Common myeloid progenitor, CD34-positive (primary cell): ENCODE data around the gene IFNAR1.

Source experiments
- CTCF ChIA-PET: fragments of 350-600 bp; sonication (Branson Sonifier 250); formaldehyde crosslinking; loops from one replicate; lab custom pipeline; 2021; ENCODE audit warnings: antibody characterized with exemption; lab: Charles Lee
- POLR2A ChIA-PET: fragments of 350-600 bp; sonication (Branson Sonifier 250); formaldehyde crosslinking; loops from one replicate; lab custom pipeline; 2021; ENCODE audit warnings: antibody characterized with exemption; lab: Charles Lee
- DNase-seq, 3 donors: peaks; one replicate each; pipeline versions ENCODE4 v3.0.0 to v3.0.0-alpha.2; 2013
- H3K27ac ChIP-seq, 2 experiments: 1 replicate in 1 of 2; 2 replicates in 1 of 2; pipeline ENCODE4 v1.7.0; 2013; ENCODE audit warnings: inconsistent platforms in 2 of 2, low read length in 2 of 2, mild to moderate bottlenecking in 2 of 2, low read depth in 1 of 2, moderate library complexity in 1 of 2; ENCODE audit not compliant: severe bottlenecking in 2 of 2, insufficient read depth in 1 of 2, poor library complexity in 1 of 2
- H3K27me3 ChIP-seq, 5 experiments: replicated peaks in 2 of 5; 1 replicate in 3 of 5; 2 replicates in 2 of 5; pipeline versions ENCODE4 v1.6.1 to v1.7.0; 2013; ENCODE audit warnings: low read length in 4 of 5, mild to moderate bottlenecking in 2 of 5, moderate library complexity in 2 of 5, inconsistent platforms in 1 of 5; ENCODE audit not compliant: insufficient read depth in 5 of 5, control insufficient read depth in 4 of 5
- H3K36me3 ChIP-seq, 4 experiments: 1 replicate in 2 of 4; 2 replicates in 2 of 4; pipeline versions ENCODE4 v1.6.1 to v1.7.0; 2013; ENCODE audit warnings: low read length in 3 of 4, control low read depth in 1 of 4, mild to moderate bottlenecking in 1 of 4; ENCODE audit not compliant: control insufficient read depth in 4 of 4, insufficient read depth in 4 of 4
- H3K4me1 ChIP-seq, 4 experiments: 1 replicate in 3 of 4; 2 replicates in 1 of 4; pipeline versions ENCODE4 v1.6.1 to v1.7.1; 2013; ENCODE audit warnings: low read length in 3 of 4, mild to moderate bottlenecking in 3 of 4, control low read depth in 1 of 4, inconsistent platforms in 1 of 4, moderate library complexity in 1 of 4; ENCODE audit not compliant: control insufficient read depth in 4 of 4, insufficient read depth in 4 of 4; ENCODE audit errors: control extremely low read depth in 1 of 4
- H3K4me3 ChIP-seq, 7 experiments: 1 replicate in 4 of 7; 2 replicates in 3 of 7; pipeline versions ENCODE4 v1.5.1 to v1.7.0; 2013; ENCODE audit warnings: mild to moderate bottlenecking in 7 of 7, low read length in 6 of 7, moderate library complexity in 6 of 7, inconsistent platforms in 2 of 7, low read depth in 2 of 7, control low read depth in 1 of 7; ENCODE audit not compliant: insufficient read depth in 4 of 7, control insufficient read depth in 1 of 7; ENCODE audit errors: extremely low read depth in 1 of 7
- H3K9me3 ChIP-seq, 5 experiments: 1 replicate in 4 of 5; 2 replicates in 1 of 5; pipeline versions ENCODE4 v1.6.1 to v1.7.1; 2013; ENCODE audit warnings: low read length in 4 of 5, mild to moderate bottlenecking in 2 of 5, inconsistent platforms in 1 of 5, low read depth in 1 of 5, moderate library complexity in 1 of 5; ENCODE audit not compliant: control insufficient read depth in 4 of 5, insufficient read depth in 2 of 5; ENCODE audit errors: control extremely low read depth in 1 of 5
- WGBS: methylation state at CpG from one replicate; pipeline ENCODE4 v1.1.5; 2013; ENCODE audit not compliant: insufficient coverage; 5-methylcytosine and 5-hydroxymethylcytosine counted together

Gene IFNAR1

GRCh38 chr21:33286600-33287456, 37.9 kb upstream of the IFNAR1 start:
- H3K4me3 ChIP-seq, result no peak overlapping the region
- POLR2A ChIA-PET, result no interaction called here
- CTCF ChIA-PET, result interaction anchor here (0.5 to 1.6 kb wide), 2 partner anchors 22 to 804 kb away, joined by 3 to 4 read pairs; no protein-coding TSS in a partner anchor
- H3K4me1 ChIP-seq, result no peaks in the 10 kb centered on the region
- H3K9me3 ChIP-seq, result no peaks in the 10 kb centered on the region
- H3K27ac ChIP-seq, result no peak overlapping the region
- WGBS, result 95% methylated on average over 9 of the region's 15 CpGs
- no peak for DNase-seq
- no peaks in the 10 kb centered on the region for H3K27me3 ChIP-seq
- H3K36me3 ChIP-seq, result peaks cover 12 to 74% (median 41%) of the 10 kb centered on the region in 4 experiments

GRCh38 chr21:33289199-33289819, 35.5 kb upstream of the IFNAR1 start:
- H3K27ac ChIP-seq, result no peak overlapping the region
- ChIA-PET POLR2A (interaction anchor here (0.6 kb wide), 1 partner anchor 85 kb away, joined by 4 read pairs; no protein-coding TSS in a partner anchor), CTCF (interaction anchor here (1.1 to 1.7 kb wide), 2 partner anchors 9 to 15 kb away, joined by 3 read pairs; no protein-coding TSS in a partner anchor)
- 90% methylated on average over 10 of the region's 11 CpGs for WGBS
- peaks cover 9 to 74% (median 51%) of the 10 kb centered on the region in 4 experiments for H3K36me3 ChIP-seq
- H3K9me3 ChIP-seq, result no peaks in the 10 kb centered on the region
- no peak overlapping the region for H3K4me3 ChIP-seq
- no peak for DNase-seq
- H3K27me3 ChIP-seq, result no peaks in the 10 kb centered on the region
- H3K4me1 ChIP-seq, result no peaks in the 10 kb centered on the region

GRCh38 chr21:33290441-33290840, 34.3 kb upstream of the IFNAR1 start:
- CTCF ChIA-PET, result no interaction called here
- POLR2A ChIA-PET, result no interaction called here
- no peak overlapping the region for H3K4me3 ChIP-seq
- H3K27me3 ChIP-seq, result no peaks in the 10 kb centered on the region
- H3K4me1 ChIP-seq, result no peaks in the 10 kb centered on the region
- H3K9me3 ChIP-seq, result no peaks in the 10 kb centered on the region
- peaks cover 8 to 67% (median 46%) of the 10 kb centered on the region in 4 experiments for H3K36me3 ChIP-seq
- WGBS, result 96% methylated on average over 10 of the region's 11 CpGs
- H3K27ac ChIP-seq, result no peak overlapping the region
- no peak for DNase-seq

- Histone ChIP-seq H3K27me3 (no peaks in the 10 kb centered on the region), H3K9me3 (no peaks in the 10 kb centered on the region), H3K4me3 (no peak overlapping the region), H3K4me1 (no peaks in the 10 kb centered on the region), H3K36me3 (peaks cover 13 to 66% (median 43%) of the 10 kb centered on the region in 4 experiments), H3K27ac (no peak overlapping the region)
- DNase-seq, result no peak
- ChIA-PET CTCF (no interaction called here), POLR2A (no interaction called here)
- WGBS, result over 99% methylated on average over 9 of the region's 9 CpGs
Observed at GRCh38 chr21:33291686-33292085, 33.1 kb upstream of the IFNAR1 start.

- 90% methylated on average over 5 of the region's 5 CpGs for WGBS
- no peak for DNase-seq
- POLR2A ChIA-PET, result no interaction called here
- Histone ChIP-seq H3K27me3 (no peaks in the 10 kb centered on the region), H3K4me1 (no peaks in the 10 kb centered on the region), H3K27ac (no peak overlapping the region), H3K36me3 (peaks cover 13 to 66% (median 44%) of the 10 kb centered on the region in 4 experiments), H3K9me3 (no peaks in the 10 kb centered on the region), H3K4me3 (no peak overlapping the region)
- CTCF ChIA-PET, result no interaction called here
Observed at GRCh38 chr21:33292724-33293123, 32.0 kb upstream of the IFNAR1 start.

GRCh38 chr21:33293136-33293535, 31.6 kb upstream of the IFNAR1 start:
- DNase-seq, result no peak
- WGBS, result 98% methylated on average over 7 of the region's 7 CpGs
- Histone ChIP-seq H3K4me3 (no peak overlapping the region), H3K4me1 (no peaks in the 10 kb centered on the region), H3K27ac (no peak overlapping the region), H3K27me3 (no peaks in the 10 kb centered on the region), H3K9me3 (no peaks in the 10 kb centered on the region), H3K36me3 (peaks cover 11 to 62% (median 41%) of the 10 kb centered on the region in 4 experiments)
- CTCF ChIA-PET, result no interaction called here
- POLR2A ChIA-PET, result no interaction called here

- CTCF ChIA-PET, result interaction anchor here (0.6 to 1.3 kb wide), 2 partner anchors 96 to 151 kb away, joined by 3 to 7 read pairs; no protein-coding TSS in a partner anchor
- no peaks in the 10 kb centered on the region for H3K27me3 ChIP-seq
- no peak overlapping the region for H3K4me3 ChIP-seq
- no peaks in the 10 kb centered on the region for H3K9me3 ChIP-seq
- 89% methylated on average over 7 of the region's 7 CpGs for WGBS
- peaks cover under 1 to 3% (median 2%) of the 10 kb centered on the region in 4 experiments for H3K4me1 ChIP-seq
- POLR2A ChIA-PET, result no interaction called here
- no peak for DNase-seq
- peaks cover 9 to 56% (median 37%) of the 10 kb centered on the region in 4 experiments for H3K36me3 ChIP-seq
- no peak overlapping the region for H3K27ac ChIP-seq
Observed at GRCh38 chr21:33293811-33294216, 31.0 kb upstream of the IFNAR1 start.
